H1 (cell line): ENCODE results near the gene SERHL2. TPM values are rescaled to one million over a fixed set of nuclear protein-coding genes. Genes with fewer than 3 reads are reported as not detected.

Experiments used
- CTCF ChIA-PET: fragments of 300-600 bp; sonication (Branson Sonifier 250); formaldehyde crosslinking; loops from one replicate; lab custom pipeline; 2021; ENCODE audit not compliant: partially characterized antibody; lab: Charles Lee
- POLR2A ChIA-PET: fragments of 300-600 bp; sonication (Branson Sonifier 250); formaldehyde crosslinking; loops from one replicate; lab custom pipeline; 2021; ENCODE audit warnings: inconsistent platforms; ENCODE audit not compliant: partially characterized antibody; lab: Charles Lee
- DNase-seq, 2 experiments: peaks; one replicate each; pipeline versions ENCODE4 v3.0.0 to v3.0.0-alpha.2; 2010 to 2022; ENCODE audit warnings: low spot score in 2 of 2, low read depth in 1 of 2, mixed read lengths in 1 of 2
- FAIRE-seq: peaks from 2 replicates; lab custom pipeline; 2011; peaks lifted over from hg19 to GRCh38; lab: Jason Lieb, UNC
- H2AFZ ChIP-seq: 2 replicates; pipeline ENCODE4 v1.8.1; 2012; ENCODE audit warnings: low read length, inconsistent platforms
- H2AK5ac ChIP-seq: 2 replicates; pipeline ENCODE4 v1.6.1; 2013; ENCODE audit warnings: low read depth, low read length
- H2BK120ac ChIP-seq: replicated peaks from 2 replicates; pipeline ENCODE3; 2013; ENCODE audit warnings: low read depth, low read length, inconsistent platforms
- H2BK12ac ChIP-seq: 2 replicates; pipeline ENCODE4 v1.6.1; 2013; ENCODE audit warnings: low read depth, low read length
- H2BK15ac ChIP-seq: 2 replicates; pipeline ENCODE4 v1.6.1; 2013; ENCODE audit warnings: low read length
- H2BK20ac ChIP-seq: 2 replicates; pipeline ENCODE4 v1.6.1; 2013; ENCODE audit warnings: low read length
- H2BK5ac ChIP-seq: 2 replicates; pipeline ENCODE4 v1.6.1; 2013; ENCODE audit warnings: low read depth, low read length
- H3K14ac ChIP-seq: 2 replicates; pipeline ENCODE4 v1.6.1; 2013; ENCODE audit warnings: inconsistent platforms; ENCODE audit not compliant: insufficient read length
- H3K18ac ChIP-seq: 2 replicates; pipeline ENCODE4 v1.6.1; 2013; ENCODE audit warnings: low read length; ENCODE audit errors: extremely low read depth
- H3K23ac ChIP-seq: 2 replicates; pipeline ENCODE4 v1.6.1; 2013; ENCODE audit warnings: inconsistent platforms; ENCODE audit not compliant: insufficient read length
- H3K23me2 ChIP-seq: 2 replicates; pipeline ENCODE4 v1.6.1; 2013; ENCODE audit warnings: low read depth, low read length
- H3K27ac ChIP-seq: 2 replicates; pipeline ENCODE4 v1.6.1; 2011; ENCODE audit warnings: low read depth, low read length, inconsistent platforms
- H3K27me3 ChIP-seq, 4 experiments: replicated peaks in 1 of 4; 1 replicate in 1 of 4; 2 replicates in 3 of 4; pipeline versions ENCODE4 v1.6.1 to v1.8.1; 2011 to 2013; ENCODE audit warnings: low read length in 3 of 4, mild to moderate bottlenecking in 3 of 4, inconsistent platforms in 2 of 4, mixed read lengths in 2 of 4, moderate library complexity in 1 of 4; ENCODE audit not compliant: control insufficient read depth in 3 of 4, insufficient read depth in 3 of 4; ENCODE audit errors: extremely low read depth in 1 of 4
- H3K36me3 ChIP-seq, 4 experiments: 2 replicates each; pipeline versions ENCODE4 v1.6.1 to v1.8.1; 2011 to 2013; ENCODE audit warnings: mild to moderate bottlenecking in 4 of 4, low read length in 3 of 4, moderate library complexity in 2 of 4, control low read depth in 1 of 4, inconsistent platforms in 1 of 4; ENCODE audit not compliant: insufficient read depth in 4 of 4, control insufficient read depth in 2 of 4
- H3K4ac ChIP-seq: replicated peaks from 2 replicates; pipeline ENCODE3; 2013; ENCODE audit warnings: low read length, low read depth, mixed read lengths, inconsistent platforms; ENCODE audit not compliant: insufficient read length
- H3K4me1 ChIP-seq, 4 experiments: replicated peaks in 1 of 4; 1 replicate in 1 of 4; 2 replicates in 3 of 4; pipeline versions ENCODE4 v1.6.1 to v1.8.1; 2011 to 2013; ENCODE audit warnings: low read length in 3 of 4, inconsistent platforms in 2 of 4, mixed read lengths in 1 of 4; ENCODE audit not compliant: insufficient read depth in 4 of 4, control insufficient read depth in 3 of 4
- H3K4me2 ChIP-seq, 2 experiments: 2 replicates each; pipeline versions ENCODE4 v1.6.1 to v1.8.1; 2011 to 2013; ENCODE audit warnings: low read depth in 2 of 2, low read length in 2 of 2, control low read depth in 1 of 2, inconsistent platforms in 1 of 2, mild to moderate bottlenecking in 1 of 2; ENCODE audit not compliant: insufficient read depth in 1 of 2
- H3K4me3 ChIP-seq, 4 experiments: fragments of 200-600, 300-600 bp in 1 of 4; sonication (generic), shearing (Covaris generic), sonication (Bioruptor Twin) in 1 of 4; 2 replicates each; pipeline versions ENCODE4 v1.5.1 to v1.8.1; 2011 to 2016; ENCODE audit warnings: low read length in 4 of 4, low read depth in 3 of 4, control low read depth in 2 of 4, inconsistent platforms in 2 of 4, mild to moderate bottlenecking in 2 of 4, mixed read lengths in 1 of 4, moderate library complexity in 1 of 4; ENCODE audit not compliant: insufficient read depth in 2 of 4; ENCODE audit errors: extremely low read depth in 1 of 4
- H3K56ac ChIP-seq: replicated peaks from 2 replicates; pipeline ENCODE3; 2013; ENCODE audit warnings: low read depth, mild to moderate bottlenecking, mixed read lengths, low read length, inconsistent platforms; ENCODE audit not compliant: insufficient read length
- H3K79me1 ChIP-seq: 2 replicates; pipeline ENCODE4 v1.6.1; 2013; ENCODE audit warnings: low read depth, low read length, control low read depth
- H3K79me2 ChIP-seq, 2 experiments: 2 replicates each; pipeline versions ENCODE4 v1.6.1 to v1.8.1; 2012 to 2013; ENCODE audit warnings: low read length in 2 of 2, mild to moderate bottlenecking in 2 of 2, inconsistent platforms in 1 of 2; ENCODE audit not compliant: insufficient read depth in 2 of 2, control insufficient read depth in 1 of 2
- H3K9ac ChIP-seq, 4 experiments: replicated peaks in 1 of 4; 1 replicate in 1 of 4; 2 replicates in 3 of 4; pipeline versions ENCODE4 v1.6.1 to v1.8.1; 2011 to 2013; ENCODE audit warnings: low read depth in 3 of 4, low read length in 3 of 4, control low read depth in 2 of 4, mild to moderate bottlenecking in 2 of 4, moderate library complexity in 2 of 4, inconsistent platforms in 1 of 4; ENCODE audit errors: extremely low read depth in 1 of 4
- H3K9me3 ChIP-seq, 2 experiments: 2 replicates each; pipeline versions ENCODE4 v1.6.1 to v1.8.1; 2012 to 2013; ENCODE audit warnings: mild to moderate bottlenecking in 2 of 2, moderate library complexity in 2 of 2, control low read depth in 1 of 2, inconsistent platforms in 1 of 2, low read depth in 1 of 2, low read length in 1 of 2, mixed read lengths in 1 of 2; ENCODE audit not compliant: insufficient read depth in 2 of 2
- H4K20me1 ChIP-seq, 2 experiments: replicated peaks in 1 of 2; 2 replicates each; pipeline versions ENCODE3 to v1.8.1; 2011 to 2013; ENCODE audit warnings: inconsistent platforms in 2 of 2, low read length in 2 of 2, mild to moderate bottlenecking in 1 of 2; ENCODE audit not compliant: insufficient read depth in 2 of 2, control insufficient read depth in 1 of 2
- H4K5ac ChIP-seq: 2 replicates; pipeline ENCODE4 v1.6.1; 2013; ENCODE audit warnings: low read length, low read depth, mixed read lengths, inconsistent platforms; ENCODE audit not compliant: insufficient read length
- H4K8ac ChIP-seq: 2 replicates; pipeline ENCODE4 v1.8.0; 2013; ENCODE audit warnings: mild to moderate bottlenecking, moderate library complexity, low read length, inconsistent platforms; ENCODE audit not compliant: insufficient read depth; ENCODE audit errors: extremely low read depth
- H4K91ac ChIP-seq: replicated peaks from 2 replicates; pipeline ENCODE3; 2013; ENCODE audit warnings: low read length, mixed read lengths, inconsistent platforms; ENCODE audit not compliant: insufficient read length
- ASH2L ChIP-seq: fragments of 200-600, 300-600 bp; sonication (generic); IDR thresholded peaks from one replicate; pipeline ENCODE4 v1.7.1; 2017; ENCODE audit warnings: low read length
- NANOG ChIP-seq: IDR thresholded peaks from 2 replicates; pipeline ENCODE4 v1.6.1; 2011; ENCODE audit warnings: low read length, low read depth, mild to moderate bottlenecking, inconsistent platforms; ENCODE audit not compliant: insufficient read depth, poor library complexity, severe bottlenecking
- POLR2AphosphoS5 ChIP-seq: IDR thresholded peaks from 2 replicates; pipeline ENCODE4 v1.6.1; 2011; ENCODE audit warnings: low read depth, low read length
- RFX5 ChIP-seq: IDR thresholded peaks from 2 replicates; pipeline ENCODE4 v1.6.1; 2011; ENCODE audit warnings: low read depth, low read length, improper control_type of control experiment, borderline replicate concordance
- SIN3A ChIP-seq, 2 experiments: IDR thresholded peaks in 1 of 2; conservative IDR thresholded peaks in 1 of 2; 2 replicates each; pipeline ENCODE4 v1.6.1; 2011 to 2012; ENCODE audit warnings: low read length in 2 of 2, improper control_type of control experiment in 1 of 2, low read depth in 1 of 2, mild to moderate bottlenecking in 1 of 2
- SIX5 ChIP-seq: IDR thresholded peaks from 2 replicates; pipeline ENCODE4 v1.6.1; 2011; ENCODE audit warnings: mild to moderate bottlenecking, low read depth, low read length
- SRF ChIP-seq: IDR thresholded peaks from 2 replicates; pipeline ENCODE4 v1.6.1; 2011; ENCODE audit warnings: mild to moderate bottlenecking, low read depth, low read length, moderate library complexity
- TEAD4 ChIP-seq: IDR thresholded peaks from 2 replicates; pipeline ENCODE4 v1.6.1; 2012; ENCODE audit warnings: low read depth, low read length, inconsistent platforms, mixed read lengths
- WGBS, 2 experiments: shearing (Covaris generic) in 1 of 2; methylation state at CpG; one replicate each; pipeline versions ENCODE4 v1.1.6 to v1.1.7; 2013 to 2015; ENCODE audit warnings: low lambda C conversion rate in 2 of 2, mixed read lengths in 2 of 2, inconsistent platforms in 1 of 2, low coverage in 1 of 2, missing lambda C conversion rate in 1 of 2; ENCODE audit not compliant: insufficient replicate concordance in 2 of 2, insufficient coverage in 1 of 2, insufficient read length in 1 of 2; ENCODE audit errors: extremely low coverage in 1 of 2, missing lambda C conversion rate in 1 of 2; 5-methylcytosine and 5-hydroxymethylcytosine counted together
- polyA plus RNA-seq, 7 experiments: library from polyadenylated mRNA; depleted of rRNA in 3 of 7; stranded (reverse) in 5 of 7; unstranded in 2 of 7; fragments of >200 nt in 5 of 7; fragments of 200-250 nt in 2 of 7; gene quantifications; 1 replicate in 5 of 7; 2 replicates in 1 of 7; 4 replicates in 1 of 7; pipeline versions ENCODE4 v1.2.1 to v1.2.3, GENCODE V29; 2011 to 2013; ENCODE audit warnings: missing spikeins in 2 of 7, mixed read lengths in 2 of 7
- total RNA-seq: library from RNA; stranded (reverse); fragmentation: NEBNext Ultra II Directional; extraction: Animal tissue kit (Norgen Biotek cat#: 25700); gene quantifications from 2 replicates; pipeline ENCODE4 v1.2.1, GENCODE V29; 2021
- TF ChIP-seq, protein P1 (sequence below), 3 experiments: IDR thresholded peaks; 1 replicate in 2 of 3; 2 replicates in 1 of 3; pipeline versions ENCODE4 v1.5.1 to v1.6.1; 2011; ENCODE audit warnings: low read length in 3 of 3, mild to moderate bottlenecking in 3 of 3, inconsistent platforms in 2 of 3, low read depth in 1 of 3, moderate library complexity in 1 of 3; ENCODE audit not compliant: insufficient read depth in 1 of 3; ENCODE audit errors: control extremely low read depth in 1 of 3

The SERHL2 gene
- total and polyA plus RNA-seq, 2 of the 8 experiments (the other 6 are each of a cell fraction or from before 2014, with no cell fraction given): 0.91 TPM; not detected in 1

DNA sequence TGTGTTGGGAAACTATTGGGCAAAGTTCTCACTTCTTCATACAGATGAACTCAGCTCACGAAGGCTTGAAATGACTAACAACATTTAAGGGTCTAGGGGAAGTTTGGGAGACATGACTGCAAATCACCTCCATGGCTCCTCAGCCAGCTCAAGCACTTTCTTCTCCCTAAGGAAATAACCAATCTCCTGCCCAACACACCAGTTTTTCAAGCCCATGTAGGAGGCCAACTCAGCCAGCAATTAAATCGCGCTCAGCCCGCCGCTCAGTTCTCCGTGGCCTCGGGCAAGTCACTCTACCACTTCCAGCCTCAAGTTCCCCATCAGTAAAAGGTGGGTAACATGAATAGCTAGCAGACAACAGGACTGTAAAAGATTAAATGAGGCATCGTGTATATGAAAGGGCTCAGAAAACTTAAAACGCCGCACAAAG is 60.1 kb downstream of the SERHL2 start:
- no peak overlapping the region for H2BK120ac ChIP-seq
- 0 out of 2 replicates have a peak overlapping the region, but pooled peaks have one; percentile 60 for H3K18ac ChIP-seq
- H3K79me1 ChIP-seq: peaks cover 13% of the 10 kb centered on the region
- no peak overlapping the region for H2BK15ac ChIP-seq
- H2BK12ac ChIP-seq: no peak overlapping the region
- H3K56ac ChIP-seq: peak overlapping the region; percentile 81
- H3K9me3 ChIP-seq: no peaks in the 10 kb centered on the region
- ChIA-PET POLR2A (interaction anchor here (0.8 to 13.9 kb wide), 22 partner anchors 12 to 452 kb away, joined by 3 to 399 read pairs (median 7); partner anchors contain the start of genes CYB5R3 and PACSIN2), CTCF (interaction anchor here (1.0 to 1.2 kb wide), 3 partner anchors 42 to 53 kb away, joined by 3 to 4 read pairs (median 3); no protein-coding TSS in a partner anchor)
- DNase-seq (no peak), FAIRE-seq (no peak)
- peak overlapping the region; percentile 98 for H3K27ac ChIP-seq
- H3K4ac ChIP-seq: no peak overlapping the region
- H2BK5ac ChIP-seq: peak overlapping the region; percentile 100
- H3K14ac ChIP-seq: peak overlapping the region; percentile 35
- no peaks in the 10 kb centered on the region for H3K27me3 ChIP-seq
- H4K20me1 ChIP-seq: peaks cover 11 to 15% of the 10 kb centered on the region in 2 experiments
- H4K8ac ChIP-seq: peak overlapping the region; percentile 100; the same call in 1 of the 2 replicates
- H3K79me2 ChIP-seq: peaks cover 35 to 54% of the 10 kb centered on the region in 2 experiments
- H3K4me2 ChIP-seq: peak overlapping the region; percentile 91 to 94
- peaks cover 0 to 4% (median 0%) of the 10 kb centered on the region in 4 experiments; a peak in 1 of 8 replicates for H3K36me3 ChIP-seq
- H3K23ac ChIP-seq: no peak overlapping the region
- H2AFZ ChIP-seq: no peak overlapping the region; the same call in 1 of the 2 replicates
- WGBS, 2 experiments: 3% methylated on average over 10 of the region's 10 CpGs; no CpG with 5 or more reads in 1 of the 2 experiments
- peak overlapping the region; percentile 62 to 98 (median 94) for H3K4me3 ChIP-seq
- peaks cover 5 to 16% (median 13%) of the 10 kb centered on the region in 4 experiments for H3K4me1 ChIP-seq
- H3K23me2 ChIP-seq: peaks cover 6% of the 10 kb centered on the region; the same call in 1 of the 2 replicates
- H2BK20ac ChIP-seq: no peak overlapping the region
- H2AK5ac ChIP-seq: no peak overlapping the region
- peak overlapping the region; percentile 93 to 98 (median 95) for H3K9ac ChIP-seq
- H4K5ac ChIP-seq: peak overlapping the region; percentile 55
- peak overlapping the region; percentile 22 for H4K91ac ChIP-seq
- TF ChIP-seq TEAD4 (no peak), NANOG (no peak), RFX5 (no peak), SRF (no peak), ASH2L (no peak), SIN3A (conservative IDR thresholded peaks at IDR 0.05 in 1 of 2, IDR thresholded peaks at IDR 0.05 in 1 of 2; ENCODE audit: low read depth in 1 of 2, low read length in 2 of 2) (no peak), POLR2AphosphoS5 (no peak), SIX5 (no peak)
- TF ChIP-seq, protein P1, sequence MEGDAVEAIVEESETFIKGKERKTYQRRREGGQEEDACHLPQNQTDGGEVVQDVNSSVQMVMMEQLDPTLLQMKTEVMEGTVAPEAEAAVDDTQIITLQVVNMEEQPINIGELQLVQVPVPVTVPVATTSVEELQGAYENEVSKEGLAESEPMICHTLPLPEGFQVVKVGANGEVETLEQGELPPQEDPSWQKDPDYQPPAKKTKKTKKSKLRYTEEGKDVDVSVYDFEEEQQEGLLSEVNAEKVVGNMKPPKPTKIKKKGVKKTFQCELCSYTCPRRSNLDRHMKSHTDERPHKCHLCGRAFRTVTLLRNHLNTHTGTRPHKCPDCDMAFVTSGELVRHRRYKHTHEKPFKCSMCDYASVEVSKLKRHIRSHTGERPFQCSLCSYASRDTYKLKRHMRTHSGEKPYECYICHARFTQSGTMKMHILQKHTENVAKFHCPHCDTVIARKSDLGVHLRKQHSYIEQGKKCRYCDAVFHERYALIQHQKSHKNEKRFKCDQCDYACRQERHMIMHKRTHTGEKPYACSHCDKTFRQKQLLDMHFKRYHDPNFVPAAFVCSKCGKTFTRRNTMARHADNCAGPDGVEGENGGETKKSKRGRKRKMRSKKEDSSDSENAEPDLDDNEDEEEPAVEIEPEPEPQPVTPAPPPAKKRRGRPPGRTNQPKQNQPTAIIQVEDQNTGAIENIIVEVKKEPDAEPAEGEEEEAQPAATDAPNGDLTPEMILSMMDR (IDR thresholded peaks at IDR 0.05; ENCODE audit: control extremely low read depth in 1 of 3, insufficient read depth in 1 of 3, low read depth in 1 of 3, low read length in 3 of 3): no peak
